NCI-H2107 (cell line): ENCODE measurements around the gene RBP5.

Experiments used
- DNase-seq: peaks from one replicate; lab custom pipeline; 2025; lab: John Stamatoyannopoulos, UW

The RBP5 gene, protein sequence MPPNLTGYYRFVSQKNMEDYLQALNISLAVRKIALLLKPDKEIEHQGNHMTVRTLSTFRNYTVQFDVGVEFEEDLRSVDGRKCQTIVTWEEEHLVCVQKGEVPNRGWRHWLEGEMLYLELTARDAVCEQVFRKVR

GRCh38 chr12:7128681-7129286, at the start of gene RBP5:
Gene RBP5, minus strand, starts transcription at chr12:7128889. Its CDS starts 114 bp downstream, at chr12:7128775.
- no peak for DNase-seq

- no peak for DNase-seq
Observed at GRCh38 chr12:7178481-7178880, 49.8 kb upstream of the RBP5 start.

DNA sequence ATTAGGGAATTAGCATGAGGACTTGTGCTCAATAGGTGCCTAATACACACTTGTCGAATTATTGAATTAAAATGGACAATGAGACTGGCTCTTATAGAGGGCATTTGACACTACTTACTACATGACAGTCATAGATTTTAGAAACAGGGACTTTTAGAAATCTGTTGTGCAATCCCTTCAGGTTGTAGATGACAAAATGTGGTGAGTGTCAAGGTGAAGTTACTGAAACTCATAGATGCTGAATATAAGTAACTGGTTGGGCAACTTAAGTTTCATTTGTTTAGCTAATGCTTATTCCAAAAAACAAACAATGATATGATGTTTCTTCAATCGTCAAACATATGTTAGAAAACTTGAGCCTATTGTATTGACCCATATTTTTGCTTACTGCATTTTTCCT, 47.9 kb upstream of the RBP5 start:
- DNase-seq = no peak

DNA sequence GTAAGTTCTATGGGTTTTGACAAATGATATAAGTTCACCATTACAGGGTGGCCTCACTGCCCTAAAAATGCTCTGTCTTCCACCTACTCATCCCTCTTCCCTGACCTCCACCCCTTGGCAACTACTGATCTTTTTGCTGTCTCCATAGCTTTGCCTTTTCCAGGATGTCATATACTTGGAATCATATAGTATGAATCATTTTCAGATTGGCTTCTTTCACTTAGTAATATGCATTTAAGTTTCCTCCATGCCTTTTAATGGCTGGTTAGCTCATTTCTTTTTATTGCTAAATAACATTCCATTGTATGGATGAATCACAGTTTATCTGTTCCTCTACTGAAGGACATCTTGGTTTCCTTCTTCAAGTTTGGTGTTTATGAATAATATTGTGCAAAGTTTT, 46.8 kb upstream of the RBP5 start:
- DNase-seq = no peak

- DNase-seq = no peak
Observed at GRCh38 chr12:7171854-7172253, 43.2 kb upstream of the RBP5 start.

DNA sequence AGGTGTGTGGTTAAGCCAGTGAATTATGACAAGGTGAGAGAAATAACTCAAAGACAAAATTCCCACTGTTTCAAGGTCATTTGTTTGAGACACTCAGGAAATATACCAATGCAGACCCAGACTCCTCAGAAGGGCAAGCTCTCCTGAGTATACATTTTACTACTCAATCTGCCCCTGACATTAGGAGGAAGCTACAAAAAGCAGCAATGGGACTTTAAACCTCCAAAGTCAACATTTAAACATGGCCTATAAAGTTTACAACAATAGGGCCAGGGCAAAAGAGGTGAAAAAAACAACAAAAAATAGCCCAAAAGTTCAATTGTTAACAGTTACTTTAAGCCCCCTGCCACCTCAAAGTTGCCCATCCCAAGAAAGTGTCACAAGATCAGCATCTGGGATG, 41.3 kb upstream of the RBP5 start:
- DNase-seq = no peak

GRCh38 chr12:7162691-7163114, 34.0 kb upstream of the RBP5 start:
- peak; percentile 84 for DNase-seq

DNA sequence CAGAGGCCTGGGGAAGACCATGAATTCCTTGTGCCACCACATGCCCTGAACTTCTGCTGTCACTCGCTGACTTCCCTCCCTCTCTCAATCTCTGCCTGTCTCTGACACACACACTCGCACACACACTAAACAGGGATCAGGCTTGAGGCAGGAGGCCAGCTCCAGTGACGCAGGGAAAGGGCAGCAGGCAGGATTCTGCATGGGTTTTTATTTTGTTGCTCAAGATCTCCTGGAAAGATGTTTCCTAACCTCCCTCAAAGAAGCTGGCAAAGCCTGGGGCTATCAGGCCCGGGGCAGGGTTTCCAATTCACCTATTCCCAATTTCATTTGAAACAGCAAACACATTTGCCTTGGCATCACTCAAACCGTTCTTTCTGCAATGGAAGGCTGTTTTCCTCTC, 33.1 kb upstream of the RBP5 start:
- DNase-seq = no peak

- no peak for DNase-seq
Observed at GRCh38 chr12:7161327-7161726, 32.6 kb upstream of the RBP5 start.

DNA sequence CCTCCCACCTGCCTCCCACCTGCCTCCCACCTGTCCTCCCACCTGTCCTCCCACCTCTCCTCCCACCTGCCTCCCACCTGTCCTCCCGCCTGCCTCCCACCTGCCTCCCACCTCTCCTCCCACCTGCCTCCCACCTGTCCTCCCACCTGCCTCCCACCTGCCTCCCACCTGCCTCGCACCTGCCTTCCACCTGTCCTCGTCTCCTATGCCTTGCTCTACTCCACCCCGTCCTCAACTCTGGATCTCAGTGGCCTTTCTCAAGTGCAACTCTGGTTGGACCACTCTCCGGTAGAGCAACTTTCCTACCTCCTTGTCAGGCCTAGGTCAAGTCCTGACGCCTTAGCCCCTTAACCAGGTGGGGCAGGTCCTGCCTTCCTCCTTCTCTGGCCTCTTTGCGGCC, 31.5 kb upstream of the RBP5 start:
- no peak for DNase-seq

DNA sequence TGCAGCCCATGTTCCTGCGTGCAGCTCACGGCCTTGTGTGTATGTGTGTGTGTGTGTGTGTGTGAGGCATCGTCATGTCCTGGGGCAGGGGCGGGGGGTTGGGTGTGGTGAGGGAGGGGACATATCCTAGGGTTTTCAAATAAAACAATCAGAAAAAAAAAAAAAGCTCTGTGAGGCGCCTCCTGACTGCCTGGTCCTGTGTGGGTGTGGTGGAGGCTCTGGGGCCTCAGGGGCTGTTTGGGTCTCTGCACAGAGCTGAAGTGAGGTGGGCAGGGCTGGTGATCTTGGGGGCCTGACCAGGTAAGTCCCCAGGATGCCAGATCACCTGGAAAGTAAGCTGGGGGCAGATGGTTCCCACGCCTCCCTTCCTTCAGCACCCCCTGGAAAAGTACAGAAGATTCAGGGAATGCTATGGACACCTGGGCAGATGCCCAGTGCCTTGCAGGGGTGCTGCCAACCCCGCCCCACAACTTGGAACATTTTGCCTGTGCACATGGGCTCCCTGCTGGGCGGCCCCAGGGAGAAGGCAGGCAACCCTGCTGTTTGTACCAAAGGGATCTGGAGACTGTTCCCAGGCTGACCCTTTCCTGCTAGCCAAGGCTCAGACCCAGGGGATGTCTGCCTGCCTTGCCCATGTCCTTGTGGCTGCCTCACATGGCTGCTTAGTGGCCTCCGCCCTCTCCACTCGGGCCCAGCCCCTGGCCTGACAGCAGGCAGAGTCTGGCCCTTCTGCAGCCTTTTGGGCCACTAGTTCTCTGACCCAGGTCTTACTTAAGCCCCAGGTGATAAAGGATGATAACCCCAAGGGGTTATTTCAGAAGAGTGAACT, 30.3 kb upstream of the RBP5 start:
- no peak for DNase-seq

- DNase-seq = no peak
Observed at GRCh38 chr12:7157391-7157790, 28.7 kb upstream of the RBP5 start.

DNA sequence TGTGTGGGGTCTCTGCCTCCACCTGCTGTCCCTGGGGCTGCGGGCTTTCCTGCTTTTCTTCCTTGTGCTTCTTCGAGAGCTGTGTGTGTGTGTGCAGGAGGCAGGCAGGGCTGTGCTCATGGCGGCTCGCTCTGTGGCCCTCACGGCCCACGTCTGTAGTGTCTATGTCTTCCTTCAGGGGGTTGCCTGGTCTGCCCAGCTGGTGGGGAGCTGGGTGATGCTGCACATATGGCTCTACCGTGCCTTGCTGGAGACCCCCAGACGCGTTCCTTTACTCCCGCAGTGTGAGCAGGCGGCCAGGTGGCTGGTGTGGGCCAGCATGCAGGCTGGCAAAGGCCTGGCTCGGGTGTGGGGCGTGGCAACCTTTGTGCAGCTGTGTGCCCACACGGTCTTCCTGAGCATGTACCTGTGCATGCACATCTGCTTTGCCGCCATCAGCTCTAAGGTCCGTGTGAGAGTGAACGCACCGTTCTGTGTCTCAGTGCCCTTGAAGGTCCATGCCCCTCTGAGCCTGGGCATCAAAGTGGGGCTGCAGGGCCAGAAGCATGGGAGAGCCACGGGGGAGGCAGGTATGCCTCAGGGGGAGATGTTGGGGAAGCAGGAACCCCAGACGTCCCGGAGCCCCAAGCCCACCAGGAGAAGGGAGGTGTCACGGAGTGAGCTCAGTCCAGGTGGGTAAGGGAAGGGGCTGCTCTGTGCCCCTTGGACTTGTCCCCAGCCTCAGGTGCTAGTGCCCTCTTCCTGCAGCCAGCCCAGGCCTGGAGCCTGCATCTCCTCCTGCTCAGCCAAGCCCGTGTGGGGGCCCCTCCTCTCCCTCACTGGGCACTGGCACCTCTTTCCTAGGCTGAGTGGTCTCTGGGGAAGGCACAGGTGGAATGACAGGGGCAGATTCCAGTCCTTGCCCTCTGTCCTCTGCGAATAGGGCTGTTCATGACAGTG, 27.8 kb upstream of the RBP5 start:
- DNase-seq = no peak

GRCh38 chr12:7155471-7156034, 26.9 kb upstream of the RBP5 start:
- DNase-seq = no peak

- no peak for DNase-seq
Observed at GRCh38 chr12:7154901-7155470, 26.3 kb upstream of the RBP5 start.

- peak; percentile 56 for DNase-seq
Observed at GRCh38 chr12:7154042-7154441, 25.4 kb upstream of the RBP5 start.

DNA sequence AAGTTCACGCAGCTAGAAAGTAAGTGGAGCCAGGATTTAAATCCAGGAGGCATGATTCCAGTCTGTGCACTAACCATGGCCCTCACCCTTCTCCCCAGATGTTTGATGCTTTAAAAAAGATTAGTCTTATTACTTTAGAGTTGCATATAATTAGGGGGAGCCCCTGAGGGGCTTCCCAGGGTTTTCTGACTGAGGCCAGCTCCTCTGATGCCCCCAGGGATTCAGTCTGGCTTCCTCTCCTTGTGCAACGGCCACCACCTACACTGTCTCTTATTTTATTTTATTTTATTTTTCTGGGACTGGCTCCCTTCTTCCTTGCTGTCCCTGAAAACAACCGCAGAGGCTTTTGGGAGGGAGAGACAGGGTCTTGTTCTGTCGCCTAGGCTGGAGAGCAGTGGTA, 24.1 kb upstream of the RBP5 start:
- DNase-seq = no peak

- no peak for DNase-seq
Observed at GRCh38 chr12:7151532-7151931, 22.8 kb upstream of the RBP5 start.

- DNase-seq = no peak
Observed at GRCh38 chr12:7150841-7151240, 22.2 kb upstream of the RBP5 start.

GRCh38 chr12:7150356-7150755, 21.7 kb upstream of the RBP5 start:
- DNase-seq = no peak

- DNase-seq = no peak
Observed at GRCh38 chr12:7146906-7147305, 18.2 kb upstream of the RBP5 start.

- DNase-seq = no peak
Observed at GRCh38 chr12:7146228-7146627, 17.5 kb upstream of the RBP5 start.
